Measurements from ENCODE around the gene ELP6. TPM values are rescaled to one million over a fixed set of nuclear protein-coding genes. Genes with fewer than 3 reads are reported as not detected.

Gene ELP6
- total and polyA plus RNA-seq, 2 donors (not counting 1 experiment from before 2014, with no cell fraction given): 35.2 to 37.2 TPM

DNA sequence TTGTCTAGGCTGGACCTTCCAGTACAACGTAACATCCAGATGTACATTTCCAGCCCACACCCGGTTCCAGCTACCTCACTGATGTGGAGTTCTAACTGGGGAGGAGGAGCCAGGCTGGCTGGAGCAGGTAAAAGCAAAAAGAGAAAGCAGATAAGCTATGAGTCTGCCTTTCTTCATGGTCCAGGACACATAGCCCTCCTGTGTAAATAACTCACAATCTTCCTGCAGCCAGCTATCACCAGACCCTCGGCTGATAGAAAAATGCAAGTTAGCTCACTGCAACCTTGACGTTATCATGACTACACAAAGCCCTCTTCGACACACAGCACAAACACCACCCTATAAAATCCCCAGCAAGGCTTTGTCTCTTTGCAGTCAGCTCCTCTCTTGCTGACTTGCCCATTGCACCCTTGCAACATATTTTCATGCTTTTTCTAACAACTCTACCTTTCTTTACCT is 20.5 kb upstream of the ELP6 start:
- H3K9me3 ChIP-seq (ENCODE audit: control insufficient read depth, insufficient read depth, low read depth, low read length): no peaks in the 10 kb centered on the region
- no peaks in the 10 kb centered on the region for H3K36me3 ChIP-seq (ENCODE audit: control insufficient read depth, insufficient read depth, low read length)
- H3K4me3 ChIP-seq (replicated peaks in 1 of 4; ENCODE audit: control extremely low read depth in 1 of 4, insufficient read depth in 1 of 4, low read depth in 3 of 4, low read length in 4 of 4): no peak overlapping the region
- H4K20me1 ChIP-seq (ENCODE audit: control insufficient read depth, extremely low read depth, insufficient read depth, low read length): no peaks in the 10 kb centered on the region
- H3K9ac ChIP-seq (ENCODE audit: insufficient read depth, low read length): no peak overlapping the region
- H3K27ac ChIP-seq (ENCODE audit: insufficient read depth, low read length): no peak overlapping the region
- H2AFZ ChIP-seq (ENCODE audit: low read length): no peak overlapping the region
- H3K79me2 ChIP-seq (ENCODE audit: control insufficient read depth, insufficient read depth, low read length): no peaks in the 10 kb centered on the region
- no peaks in the 10 kb centered on the region for H3K4me1 ChIP-seq (ENCODE audit: control insufficient read depth, extremely low read depth, insufficient read depth, low read length)
- no peaks in the 10 kb centered on the region for H3K27me3 ChIP-seq (ENCODE audit: control insufficient read depth, insufficient read depth, low read length)
- H3K4me2 ChIP-seq (ENCODE audit: extremely low read depth, insufficient read depth, low read length): no peak overlapping the region
- no peak for TF ChIP-seq EZH2 (IDR thresholded peaks at IDR 0.05; ENCODE audit: low read length, missing control alignments)
- TF ChIP-seq, protein P1, sequence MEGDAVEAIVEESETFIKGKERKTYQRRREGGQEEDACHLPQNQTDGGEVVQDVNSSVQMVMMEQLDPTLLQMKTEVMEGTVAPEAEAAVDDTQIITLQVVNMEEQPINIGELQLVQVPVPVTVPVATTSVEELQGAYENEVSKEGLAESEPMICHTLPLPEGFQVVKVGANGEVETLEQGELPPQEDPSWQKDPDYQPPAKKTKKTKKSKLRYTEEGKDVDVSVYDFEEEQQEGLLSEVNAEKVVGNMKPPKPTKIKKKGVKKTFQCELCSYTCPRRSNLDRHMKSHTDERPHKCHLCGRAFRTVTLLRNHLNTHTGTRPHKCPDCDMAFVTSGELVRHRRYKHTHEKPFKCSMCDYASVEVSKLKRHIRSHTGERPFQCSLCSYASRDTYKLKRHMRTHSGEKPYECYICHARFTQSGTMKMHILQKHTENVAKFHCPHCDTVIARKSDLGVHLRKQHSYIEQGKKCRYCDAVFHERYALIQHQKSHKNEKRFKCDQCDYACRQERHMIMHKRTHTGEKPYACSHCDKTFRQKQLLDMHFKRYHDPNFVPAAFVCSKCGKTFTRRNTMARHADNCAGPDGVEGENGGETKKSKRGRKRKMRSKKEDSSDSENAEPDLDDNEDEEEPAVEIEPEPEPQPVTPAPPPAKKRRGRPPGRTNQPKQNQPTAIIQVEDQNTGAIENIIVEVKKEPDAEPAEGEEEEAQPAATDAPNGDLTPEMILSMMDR (conservative IDR thresholded peaks at IDR 0.05 in 1 of 2, IDR thresholded peaks at IDR 0.05 in 1 of 2; ENCODE audit: low read depth in 1 of 2, low read length in 2 of 2): no peak
- no peak for DNase-seq (ENCODE audit: low read depth in 2 of 2)

DNA sequence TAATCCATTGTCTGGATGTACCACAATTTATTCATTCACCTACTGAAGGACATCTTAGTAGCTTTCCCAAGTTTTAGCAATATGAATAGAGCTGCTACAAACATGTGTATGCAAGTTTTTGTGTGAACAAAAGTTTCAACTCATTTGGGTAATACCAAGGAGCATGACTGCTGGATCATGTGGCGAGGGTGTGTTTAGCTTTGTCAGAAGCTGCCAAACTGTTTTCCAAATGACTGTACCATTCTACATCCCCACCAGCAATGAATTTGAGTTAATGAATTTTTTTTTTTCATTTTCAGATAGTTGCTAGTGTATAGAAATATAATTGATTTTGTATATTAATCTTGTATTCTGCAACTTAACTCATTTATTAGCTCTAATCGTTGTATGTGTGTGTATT is 20.0 kb upstream of the ELP6 start:
- TF ChIP-seq, protein P1 (conservative IDR thresholded peaks at IDR 0.05 in 1 of 2, IDR thresholded peaks at IDR 0.05 in 1 of 2; ENCODE audit: low read depth in 1 of 2, low read length in 2 of 2): no peak
- TF ChIP-seq EZH2 (IDR thresholded peaks at IDR 0.05; ENCODE audit: low read length, missing control alignments): no peak
- Histone ChIP-seq H4K20me1 (ENCODE audit: control insufficient read depth, extremely low read depth, insufficient read depth, low read length) (no peaks in the 10 kb centered on the region), H2AFZ (ENCODE audit: low read length) (no peak overlapping the region), H3K36me3 (ENCODE audit: control insufficient read depth, insufficient read depth, low read length) (no peaks in the 10 kb centered on the region), H3K9me3 (ENCODE audit: control insufficient read depth, insufficient read depth, low read depth, low read length) (no peaks in the 10 kb centered on the region), H3K4me3 (replicated peaks in 1 of 4; ENCODE audit: control extremely low read depth in 1 of 4, insufficient read depth in 1 of 4, low read depth in 3 of 4, low read length in 4 of 4) (no peak overlapping the region), H3K4me1 (ENCODE audit: control insufficient read depth, extremely low read depth, insufficient read depth, low read length) (no peaks in the 10 kb centered on the region), H3K4me2 (ENCODE audit: extremely low read depth, insufficient read depth, low read length) (no peak overlapping the region), H3K9ac (ENCODE audit: insufficient read depth, low read length) (no peak overlapping the region), H3K79me2 (ENCODE audit: control insufficient read depth, insufficient read depth, low read length) (no peaks in the 10 kb centered on the region), H3K27me3 (ENCODE audit: control insufficient read depth, insufficient read depth, low read length) (no peaks in the 10 kb centered on the region), H3K27ac (ENCODE audit: insufficient read depth, low read length) (no peak overlapping the region)
- DNase-seq (ENCODE audit: low read depth in 2 of 2): peak in 1 of 2 donors; percentile 11

DNA sequence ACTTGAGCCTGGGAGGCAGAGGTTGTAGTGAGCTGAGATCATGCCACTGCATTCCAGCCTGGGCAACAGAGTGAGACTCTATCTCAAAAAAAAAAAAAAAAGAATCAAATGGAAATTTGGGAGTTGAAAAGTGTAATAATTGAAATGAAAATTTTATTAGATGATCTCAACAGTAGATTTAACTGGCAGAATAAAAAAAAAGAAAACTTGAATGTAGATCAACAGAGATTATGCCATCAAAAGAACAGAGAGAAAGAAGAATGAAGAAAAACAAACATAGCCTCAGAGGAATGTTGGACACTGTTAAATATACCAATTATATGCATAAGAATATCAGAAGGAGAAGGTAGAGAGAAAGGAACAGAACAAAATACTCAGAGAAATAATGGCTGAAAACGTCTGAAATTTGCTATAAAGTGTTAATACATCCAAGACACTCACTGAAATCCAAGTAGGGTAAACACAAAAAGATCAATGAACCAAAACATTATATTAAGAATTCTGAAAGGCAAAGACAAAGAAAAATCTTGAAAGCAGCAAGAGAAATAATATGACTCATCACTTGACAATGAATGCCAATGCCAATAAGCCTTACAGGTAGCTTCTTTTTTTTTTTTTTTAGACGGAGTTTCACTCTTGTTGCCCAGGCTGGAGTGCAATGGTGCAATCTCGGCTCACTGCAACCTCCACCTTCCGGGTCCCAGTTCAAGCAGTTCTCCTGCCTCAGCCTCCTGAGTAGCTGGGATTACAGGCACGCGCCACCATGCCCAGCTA is 14.6 kb upstream of the ELP6 start:
- Histone ChIP-seq H3K27me3 (ENCODE audit: control insufficient read depth, insufficient read depth, low read length) (no peaks in the 10 kb centered on the region), H3K36me3 (ENCODE audit: control insufficient read depth, insufficient read depth, low read length) (no peaks in the 10 kb centered on the region), H3K4me2 (ENCODE audit: extremely low read depth, insufficient read depth, low read length) (no peak overlapping the region), H2AFZ (ENCODE audit: low read length) (no peak overlapping the region), H4K20me1 (ENCODE audit: control insufficient read depth, extremely low read depth, insufficient read depth, low read length) (no peaks in the 10 kb centered on the region), H3K9me3 (ENCODE audit: control insufficient read depth, insufficient read depth, low read depth, low read length) (no peaks in the 10 kb centered on the region), H3K79me2 (ENCODE audit: control insufficient read depth, insufficient read depth, low read length) (no peaks in the 10 kb centered on the region), H3K27ac (ENCODE audit: insufficient read depth, low read length) (no peak overlapping the region), H3K4me1 (ENCODE audit: control insufficient read depth, extremely low read depth, insufficient read depth, low read length) (no peaks in the 10 kb centered on the region), H3K9ac (ENCODE audit: insufficient read depth, low read length) (no peak overlapping the region), H3K4me3 (replicated peaks in 1 of 4; ENCODE audit: control extremely low read depth in 1 of 4, insufficient read depth in 1 of 4, low read depth in 3 of 4, low read length in 4 of 4) (no peak overlapping the region)
- peak in 1 of 2 donors; percentile 17 for DNase-seq (ENCODE audit: low read depth in 2 of 2)
- no peak for TF ChIP-seq EZH2 (IDR thresholded peaks at IDR 0.05; ENCODE audit: low read length, missing control alignments)
- TF ChIP-seq, protein P1 (conservative IDR thresholded peaks at IDR 0.05 in 1 of 2, IDR thresholded peaks at IDR 0.05 in 1 of 2; ENCODE audit: low read depth in 1 of 2, low read length in 2 of 2): no peak
